GM21528 (cell line): ENCODE results near the gene SNCA.

ENCODE experiments used
- ATAC-seq: cut with Tn5 transposase; IDR thresholded peaks from one replicate; pipeline ENCODE4 v1.9.1; 2021; ENCODE audit warnings: mild to moderate bottlenecking, moderate library complexity; ENCODE audit not compliant: unreplicated experiment, low FRiP score

SNCA gene

GRCh38 chr4:89757154-89757719 lies 79.7 kb downstream of the SNCA start:
- ATAC-seq = no peak

- no peak for ATAC-seq
These were observed 81.7 kb downstream of the SNCA start for GRCh38 chr4:89755220-89755619.

- ATAC-seq = no peak
These were observed 82.4 kb downstream of the SNCA start for GRCh38 chr4:89754531-89754930.

- no peak for ATAC-seq
These were observed 83.3 kb downstream of the SNCA start for GRCh38 chr4:89753601-89754066.

GRCh38 chr4:89752932-89753598 lies 83.9 kb downstream of the SNCA start:
- no peak for ATAC-seq

- ATAC-seq = no peak
These were observed 85.5 kb downstream of the SNCA start for GRCh38 chr4:89751416-89751815.

- no peak for ATAC-seq
These were observed 90.6 kb downstream of the SNCA start for GRCh38 chr4:89746377-89746776.

GRCh38 chr4:89745708-89746107 lies 91.3 kb downstream of the SNCA start:
- ATAC-seq = no peak

- no peak for ATAC-seq
These were observed 92.0 kb downstream of the SNCA start for GRCh38 chr4:89744914-89745313.

GRCh38 chr4:89741768-89742167 lies 95.2 kb downstream of the SNCA start:
- no peak for ATAC-seq

- no peak for ATAC-seq
These were observed 97.5 kb downstream of the SNCA start for GRCh38 chr4:89739311-89739988.

- no peak for ATAC-seq
These were observed 99.1 kb downstream of the SNCA start for GRCh38 chr4:89737888-89738287.

- ATAC-seq = no peak
These were observed 103.0 kb downstream of the SNCA start for GRCh38 chr4:89733946-89734345.

GRCh38 chr4:89727238-89727637 lies 109.7 kb downstream of the SNCA start:
- no peak for ATAC-seq

GRCh38 chr4:89725268-89725667 lies 111.7 kb downstream of the SNCA start:
- no peak for ATAC-seq

- no peak for ATAC-seq
These were observed 112.2 kb downstream of the SNCA start for GRCh38 chr4:89724716-89725115.

GRCh38 chr4:89723096-89723495 lies 113.9 kb downstream of the SNCA start:
- no peak for ATAC-seq

- no peak for ATAC-seq
These were observed 114.4 kb downstream of the SNCA start for GRCh38 chr4:89722517-89722916.

GRCh38 chr4:89720981-89721380 lies 116.0 kb downstream of the SNCA start:
- ATAC-seq = no peak

- ATAC-seq = no peak
These were observed 117.3 kb downstream of the SNCA start for GRCh38 chr4:89719536-89720090.

GRCh38 chr4:89716893-89717292 lies 120.1 kb downstream of the SNCA start:
- no peak for ATAC-seq

GRCh38 chr4:89715631-89716030 lies 121.3 kb downstream of the SNCA start:
- ATAC-seq = no peak
